SK-N-SH treated with all-trans-retinoic acid at 6 μM for 48 hours (cell line): ENCODE measurements around the gene CRTAP.

Experiments
- ATAC-seq: fragments of 200-7000 bp; cut with Tn5 transposase; 3 replicates; pipeline ENCODE4 v1.9.1; 2020; ENCODE audit warnings: mild to moderate bottlenecking, moderate library complexity
- ARNTL ChIP-seq: fragments of 450-650 bp; formaldehyde crosslinking; IDR thresholded peaks from 2 replicates; pipeline ENCODE4 v1.5.0; 2020; ENCODE audit warnings: low read depth, mild to moderate bottlenecking, moderate library complexity, borderline replicate concordance
- BACH2 ChIP-seq: fragments of 250-450 bp; sonication (Bioruptor Pico); IDR thresholded peaks from 2 replicates; pipeline ENCODE4 v1.9.0; 2021; ENCODE audit warnings: mild to moderate bottlenecking, borderline replicate concordance
- CSDC2 ChIP-seq: fragments of 250-450 bp; sonication (Bioruptor Pico); IDR thresholded peaks from 2 replicates; pipeline ENCODE4 v1.5.0; 2020; ENCODE audit warnings: mild to moderate bottlenecking, moderate library complexity
- ESRRG ChIP-seq: fragments of 250-450 bp; sonication (Bioruptor Pico); IDR thresholded peaks from 2 replicates; pipeline ENCODE4 v1.6.1; 2021; ENCODE audit warnings: mild to moderate bottlenecking
- GLIS3 ChIP-seq: fragments of 250-450 bp; sonication (Bioruptor Pico); IDR thresholded peaks from 2 replicates; pipeline ENCODE4 v1.5.0; 2020; ENCODE audit warnings: mild to moderate bottlenecking, moderate library complexity
- ISL1 ChIP-seq: fragments of 250-450 bp; sonication (Bioruptor Pico); IDR thresholded peaks from 2 replicates; pipeline ENCODE4 v2.1.2; 2022; ENCODE audit warnings: mild to moderate bottlenecking, moderate library complexity
- OSR1 ChIP-seq: fragments of 250-450 bp; sonication (Bioruptor Pico); IDR thresholded peaks from 2 replicates; pipeline ENCODE4 v1.8.0; 2022; ENCODE audit warnings: moderate library complexity, mild to moderate bottlenecking, inconsistent platforms
- PPARA ChIP-seq: fragments of 250-450 bp; sonication (Bioruptor Pico); IDR thresholded peaks from 2 replicates; pipeline ENCODE4 v1.5.0; 2020; ENCODE audit warnings: mild to moderate bottlenecking, borderline replicate concordance
- RARB ChIP-seq: fragments of 250-450 bp; sonication (Bioruptor Pico); IDR thresholded peaks from 2 replicates; pipeline ENCODE4 v1.8.0; 2021; ENCODE audit warnings: mild to moderate bottlenecking, moderate library complexity
- SNAI2 ChIP-seq: fragments of 250-450 bp; sonication (Bioruptor Pico); IDR thresholded peaks from 2 replicates; pipeline ENCODE4 v1.5.0; 2020; ENCODE audit warnings: mild to moderate bottlenecking, moderate library complexity
- TOX ChIP-seq: fragments of 250-450 bp; sonication (Bioruptor Pico); IDR thresholded peaks from 2 replicates; pipeline ENCODE4 v1.8.0; 2021; ENCODE audit warnings: mild to moderate bottlenecking, moderate library complexity, borderline replicate concordance
- ZC3H10 ChIP-seq: fragments of 250-450 bp; sonication (Bioruptor Pico); IDR thresholded peaks from 2 replicates; pipeline ENCODE4 v1.5.1; 2021; ENCODE audit warnings: mild to moderate bottlenecking, moderate library complexity
- ZFP3 ChIP-seq: fragments of 250-450 bp; sonication (Bioruptor Pico); IDR thresholded peaks from 2 replicates; pipeline ENCODE4 v1.5.0; 2020; ENCODE audit warnings: mild to moderate bottlenecking, moderate library complexity
- ZFP30 ChIP-seq: fragments of 450-650 bp; formaldehyde crosslinking; IDR thresholded peaks from 2 replicates; pipeline ENCODE4 v1.5.0; 2022; ENCODE audit warnings: mild to moderate bottlenecking, moderate library complexity
- ZNF565 ChIP-seq: fragments of 450-650 bp; formaldehyde crosslinking; conservative IDR thresholded peaks from 2 replicates; pipeline ENCODE4 v1.5.0; 2020; ENCODE audit warnings: low read depth, mild to moderate bottlenecking, moderate library complexity
- ZNF70 ChIP-seq: fragments of 450-650 bp; formaldehyde crosslinking; IDR thresholded peaks from 2 replicates; pipeline ENCODE4 v1.5.0; 2020; ENCODE audit warnings: mild to moderate bottlenecking, moderate library complexity
- ZNF8 ChIP-seq: fragments of 450-650 bp; formaldehyde crosslinking; IDR thresholded peaks from 2 replicates; pipeline ENCODE4 v1.5.0; 2020; ENCODE audit warnings: mild to moderate bottlenecking, moderate library complexity
- TF ChIP-seq, protein P1 (sequence below): fragments of 250-450 bp; sonication (Bioruptor Pico); IDR thresholded peaks from 2 replicates; pipeline ENCODE4 v1.5.1; 2020; ENCODE audit warnings: low read depth, mild to moderate bottlenecking, moderate library complexity
- TF ChIP-seq, protein P2 (sequence below): fragments of 250-450 bp; sonication (Bioruptor Pico); IDR thresholded peaks from 2 replicates; pipeline ENCODE4 v1.8.0; 2020; ENCODE audit warnings: mild to moderate bottlenecking, moderate library complexity, borderline replicate concordance
- TF ChIP-seq, protein P3 (sequence below): fragments of 250-450 bp; sonication (Bioruptor Pico); IDR thresholded peaks from 2 replicates; pipeline ENCODE4 v1.5.0; 2020; ENCODE audit warnings: mild to moderate bottlenecking, moderate library complexity
- TF ChIP-seq, protein P4 (sequence below): fragments of 250-450 bp; sonication (Bioruptor Pico); IDR thresholded peaks from 2 replicates; pipeline ENCODE4 v1.5.1; 2021; ENCODE audit warnings: mild to moderate bottlenecking, moderate library complexity

The CRTAP gene

DNA sequence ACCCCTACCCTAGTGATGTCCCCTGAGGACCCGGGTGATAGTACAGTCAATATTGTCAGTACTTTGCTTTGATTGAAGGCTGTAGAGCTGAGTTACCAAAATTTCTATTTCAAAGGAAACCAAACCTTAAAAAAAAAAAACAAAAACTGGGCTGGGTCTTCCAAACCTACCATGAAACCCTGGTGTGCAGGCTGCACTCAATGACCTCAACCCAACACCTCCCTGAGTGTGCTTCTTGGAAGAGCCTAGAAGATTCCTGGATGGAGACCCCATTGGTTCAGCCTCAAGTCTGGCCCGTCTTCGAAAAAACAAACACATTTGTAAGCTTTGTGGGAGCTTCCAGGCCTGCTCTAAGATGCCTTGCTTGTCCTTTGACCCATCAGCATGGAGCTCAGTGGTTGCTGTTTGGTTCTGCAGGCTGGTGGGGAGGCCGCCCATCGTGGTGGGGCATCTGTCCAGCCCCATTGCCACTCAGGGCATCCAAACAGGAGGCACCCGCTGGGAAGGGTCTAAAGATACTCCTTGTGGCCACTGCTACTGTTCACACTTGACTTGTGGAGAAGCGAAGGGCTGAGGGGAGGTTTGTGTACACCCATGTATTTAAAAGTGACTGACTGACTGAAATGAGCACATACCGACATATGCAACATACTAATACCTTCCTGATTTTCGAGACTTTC is 32.2 kb downstream of the CRTAP start:
- no peak for ATAC-seq
- TF ChIP-seq BACH2 (CRISPR knock-in tag) (no peak), ARNTL (CRISPR knock-in tag) (no peak), ZNF70 (CRISPR knock-in tag) (no peak), ISL1 (CRISPR knock-in tag) (no peak), ZC3H10 (CRISPR knock-in tag) (no peak), OSR1 (CRISPR knock-in tag) (no peak), SNAI2 (no peak), ZFP30 (CRISPR knock-in tag) (no peak)
- TF ChIP-seq, protein P1, sequence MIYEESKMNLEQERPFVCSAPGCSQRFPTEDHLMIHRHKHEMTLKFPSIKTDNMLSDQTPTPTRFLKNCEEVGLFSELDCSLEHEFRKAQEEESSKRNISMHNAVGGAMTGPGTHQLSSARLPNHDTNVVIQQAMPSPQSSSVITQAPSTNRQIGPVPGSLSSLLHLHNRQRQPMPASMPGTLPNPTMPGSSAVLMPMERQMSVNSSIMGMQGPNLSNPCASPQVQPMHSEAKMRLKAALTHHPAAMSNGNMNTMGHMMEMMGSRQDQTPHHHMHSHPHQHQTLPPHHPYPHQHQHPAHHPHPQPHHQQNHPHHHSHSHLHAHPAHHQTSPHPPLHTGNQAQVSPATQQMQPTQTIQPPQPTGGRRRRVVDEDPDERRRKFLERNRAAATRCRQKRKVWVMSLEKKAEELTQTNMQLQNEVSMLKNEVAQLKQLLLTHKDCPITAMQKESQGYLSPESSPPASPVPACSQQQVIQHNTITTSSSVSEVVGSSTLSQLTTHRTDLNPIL: no peak
- TF ChIP-seq, protein P2, sequence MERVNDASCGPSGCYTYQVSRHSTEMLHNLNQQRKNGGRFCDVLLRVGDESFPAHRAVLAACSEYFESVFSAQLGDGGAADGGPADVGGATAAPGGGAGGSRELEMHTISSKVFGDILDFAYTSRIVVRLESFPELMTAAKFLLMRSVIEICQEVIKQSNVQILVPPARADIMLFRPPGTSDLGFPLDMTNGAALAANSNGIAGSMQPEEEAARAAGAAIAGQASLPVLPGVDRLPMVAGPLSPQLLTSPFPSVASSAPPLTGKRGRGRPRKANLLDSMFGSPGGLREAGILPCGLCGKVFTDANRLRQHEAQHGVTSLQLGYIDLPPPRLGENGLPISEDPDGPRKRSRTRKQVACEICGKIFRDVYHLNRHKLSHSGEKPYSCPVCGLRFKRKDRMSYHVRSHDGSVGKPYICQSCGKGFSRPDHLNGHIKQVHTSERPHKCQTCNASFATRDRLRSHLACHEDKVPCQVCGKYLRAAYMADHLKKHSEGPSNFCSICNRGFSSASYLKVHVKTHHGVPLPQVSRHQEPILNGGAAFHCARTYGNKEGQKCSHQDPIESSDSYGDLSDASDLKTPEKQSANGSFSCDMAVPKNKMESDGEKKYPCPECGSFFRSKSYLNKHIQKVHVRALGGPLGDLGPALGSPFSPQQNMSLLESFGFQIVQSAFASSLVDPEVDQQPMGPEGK (CRISPR knock-in tag): no peak
- TF ChIP-seq, protein P3, sequence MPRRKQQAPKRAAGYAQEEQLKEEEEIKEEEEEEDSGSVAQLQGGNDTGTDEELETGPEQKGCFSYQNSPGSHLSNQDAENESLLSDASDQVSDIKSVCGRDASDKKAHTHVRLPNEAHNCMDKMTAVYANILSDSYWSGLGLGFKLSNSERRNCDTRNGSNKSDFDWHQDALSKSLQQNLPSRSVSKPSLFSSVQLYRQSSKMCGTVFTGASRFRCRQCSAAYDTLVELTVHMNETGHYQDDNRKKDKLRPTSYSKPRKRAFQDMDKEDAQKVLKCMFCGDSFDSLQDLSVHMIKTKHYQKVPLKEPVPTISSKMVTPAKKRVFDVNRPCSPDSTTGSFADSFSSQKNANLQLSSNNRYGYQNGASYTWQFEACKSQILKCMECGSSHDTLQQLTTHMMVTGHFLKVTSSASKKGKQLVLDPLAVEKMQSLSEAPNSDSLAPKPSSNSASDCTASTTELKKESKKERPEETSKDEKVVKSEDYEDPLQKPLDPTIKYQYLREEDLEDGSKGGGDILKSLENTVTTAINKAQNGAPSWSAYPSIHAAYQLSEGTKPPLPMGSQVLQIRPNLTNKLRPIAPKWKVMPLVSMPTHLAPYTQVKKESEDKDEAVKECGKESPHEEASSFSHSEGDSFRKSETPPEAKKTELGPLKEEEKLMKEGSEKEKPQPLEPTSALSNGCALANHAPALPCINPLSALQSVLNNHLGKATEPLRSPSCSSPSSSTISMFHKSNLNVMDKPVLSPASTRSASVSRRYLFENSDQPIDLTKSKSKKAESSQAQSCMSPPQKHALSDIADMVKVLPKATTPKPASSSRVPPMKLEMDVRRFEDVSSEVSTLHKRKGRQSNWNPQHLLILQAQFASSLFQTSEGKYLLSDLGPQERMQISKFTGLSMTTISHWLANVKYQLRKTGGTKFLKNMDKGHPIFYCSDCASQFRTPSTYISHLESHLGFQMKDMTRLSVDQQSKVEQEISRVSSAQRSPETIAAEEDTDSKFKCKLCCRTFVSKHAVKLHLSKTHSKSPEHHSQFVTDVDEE (CRISPR knock-in tag): no peak
- TF ChIP-seq, all 23 proteins: peak for 0

DNA sequence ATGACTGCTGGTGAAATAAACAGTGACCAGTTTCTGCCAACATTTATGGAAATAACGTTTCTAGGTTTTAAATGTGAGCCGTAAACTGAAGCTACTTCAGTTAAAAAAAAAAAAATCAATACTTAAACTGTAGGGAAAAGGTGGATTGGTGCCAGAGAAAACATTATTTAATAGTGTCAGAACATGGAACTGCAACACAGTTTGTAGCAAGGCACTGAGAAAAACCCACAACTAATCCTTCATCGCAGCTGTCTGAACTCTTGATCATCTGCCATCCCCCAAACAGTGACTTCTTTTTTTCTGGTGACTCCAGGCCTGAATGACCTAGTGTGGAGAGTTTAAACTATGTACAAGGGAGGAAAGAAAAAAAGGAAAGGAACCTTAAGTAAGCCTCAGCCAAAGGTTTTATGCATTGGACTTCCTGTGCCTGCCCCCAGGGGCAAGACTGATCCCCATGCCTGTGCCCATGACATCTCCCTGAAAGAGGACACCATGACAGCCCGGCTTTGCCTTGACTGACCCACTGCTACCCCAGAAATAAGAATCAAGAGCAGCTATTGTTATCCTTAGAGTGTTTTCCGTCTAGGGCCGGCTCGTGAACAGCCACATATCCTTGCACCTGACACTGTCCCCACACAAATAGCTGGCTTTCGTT is 33.1 kb downstream of the CRTAP start:
- TF ChIP-seq ZFP30 (CRISPR knock-in tag): no peak
- no peak for TF ChIP-seq ZC3H10 (CRISPR knock-in tag)
- TF ChIP-seq, protein P1: no peak
- no peak for TF ChIP-seq BACH2 (CRISPR knock-in tag)
- TF ChIP-seq, all 23 proteins: peak for 0
- ATAC-seq: peak; percentile 37

DNA sequence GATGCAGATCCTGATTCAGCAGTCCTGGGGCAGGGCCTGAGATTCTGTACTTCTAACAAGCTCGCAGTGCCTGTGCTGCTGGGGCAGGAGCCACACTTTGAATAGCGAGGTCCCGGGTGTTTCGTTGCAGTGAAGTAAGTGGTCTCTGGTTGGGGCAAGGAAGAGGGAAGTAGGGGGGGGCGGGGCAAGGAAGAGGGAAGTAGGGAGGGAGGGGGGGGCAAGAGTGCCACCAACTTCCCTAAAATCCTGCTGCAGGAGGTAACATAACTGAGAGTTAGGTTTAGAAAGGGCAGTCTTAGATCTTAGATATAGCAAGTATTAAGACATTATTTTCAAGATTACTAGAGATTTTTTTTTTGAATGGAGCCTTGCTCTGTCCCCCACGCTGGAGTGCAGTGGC is 35.5 kb downstream of the CRTAP start:
- ATAC-seq: no peak
- TF ChIP-seq ZC3H10 (CRISPR knock-in tag): no peak
- no peak for TF ChIP-seq CSDC2 (CRISPR knock-in tag)
- TF ChIP-seq ZFP3 (CRISPR knock-in tag): no peak
- no peak for TF ChIP-seq TOX (CRISPR knock-in tag)
- no peak for TF ChIP-seq OSR1 (CRISPR knock-in tag)
- no peak for TF ChIP-seq ZNF70 (CRISPR knock-in tag)
- TF ChIP-seq RARB (CRISPR knock-in tag): no peak
- TF ChIP-seq ISL1 (CRISPR knock-in tag): no peak
- no peak for TF ChIP-seq ARNTL (CRISPR knock-in tag)
- TF ChIP-seq BACH2 (CRISPR knock-in tag): no peak
- TF ChIP-seq PPARA (CRISPR knock-in tag): no peak
- TF ChIP-seq ESRRG (CRISPR knock-in tag): no peak
- TF ChIP-seq ZNF565 (CRISPR knock-in tag): no peak
- TF ChIP-seq, protein P3 (CRISPR knock-in tag): no peak
- TF ChIP-seq, protein P2 (CRISPR knock-in tag): no peak
- TF ChIP-seq, protein P4, sequence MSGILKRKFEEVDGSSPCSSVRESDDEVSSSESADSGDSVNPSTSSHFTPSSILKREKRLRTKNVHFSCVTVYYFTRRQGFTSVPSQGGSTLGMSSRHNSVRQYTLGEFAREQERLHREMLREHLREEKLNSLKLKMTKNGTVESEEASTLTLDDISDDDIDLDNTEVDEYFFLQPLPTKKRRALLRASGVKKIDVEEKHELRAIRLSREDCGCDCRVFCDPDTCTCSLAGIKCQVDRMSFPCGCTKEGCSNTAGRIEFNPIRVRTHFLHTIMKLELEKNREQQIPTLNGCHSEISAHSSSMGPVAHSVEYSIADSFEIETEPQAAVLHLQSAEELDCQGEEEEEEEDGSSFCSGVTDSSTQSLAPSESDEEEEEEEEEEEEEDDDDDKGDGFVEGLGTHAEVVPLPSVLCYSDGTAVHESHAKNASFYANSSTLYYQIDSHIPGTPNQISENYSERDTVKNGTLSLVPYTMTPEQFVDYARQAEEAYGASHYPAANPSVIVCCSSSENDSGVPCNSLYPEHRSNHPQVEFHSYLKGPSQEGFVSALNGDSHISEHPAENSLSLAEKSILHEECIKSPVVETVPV (CRISPR knock-in tag): no peak
- no peak for TF ChIP-seq ZNF8 (CRISPR knock-in tag)
- TF ChIP-seq GLIS3 (CRISPR knock-in tag): no peak
